HG02870 (cell line): ENCODE data around the gene CACNG3.

Experiments used
- ATAC-seq: cut with Tn5 transposase; IDR thresholded peaks from one replicate; pipeline ENCODE4 v1.9.1; 2021; ENCODE audit warnings: mild to moderate bottlenecking, moderate library complexity; ENCODE audit not compliant: unreplicated experiment

Gene CACNG3

GRCh38 chr16:24381470-24382118 lies 125.5 kb downstream of the CACNG3 start:
- ATAC-seq, result no peak

- ATAC-seq, result no peak
These were observed 126.8 kb downstream of the CACNG3 start for GRCh38 chr16:24382762-24383407.

- ATAC-seq, result no peak
These were observed 138.2 kb downstream of the CACNG3 start for GRCh38 chr16:24394341-24394740.

- ATAC-seq, result no peak
These were observed 140.5 kb downstream of the CACNG3 start for GRCh38 chr16:24396350-24397271.

- ATAC-seq, result no peak
These were observed 152.9 kb downstream of the CACNG3 start for GRCh38 chr16:24409045-24409444.
